GM18505 (cell line): ENCODE results near the gene PPFIA3.

ENCODE experiments used
- ATAC-seq: cut with Tn5 transposase; IDR thresholded peaks from one replicate; pipeline ENCODE4 v1.9.1; 2021; ENCODE audit not compliant: unreplicated experiment
- POLR2A ChIP-seq: IDR thresholded peaks from 4 replicates; pipeline ENCODE4 v1.6.1; 2011; ENCODE audit warnings: borderline replicate concordance; ENCODE audit not compliant: insufficient read depth, insufficient read length; ENCODE audit errors: extremely low read depth

PPFIA3 gene

GRCh38 chr19:49186108-49186507 is 66.8 kb downstream of the PPFIA3 start:
- no peak for ATAC-seq
- no peak for TF ChIP-seq POLR2A

- ATAC-seq: no peak
- TF ChIP-seq POLR2A: no peak
Measured at GRCh38 chr19:49188626-49189200, 69.4 kb downstream of the PPFIA3 start.

GRCh38 chr19:49189259-49189658 is 69.9 kb downstream of the PPFIA3 start:
- ATAC-seq: no peak

GRCh38 chr19:49190781-49191180 is 71.4 kb downstream of the PPFIA3 start:
- no peak for ATAC-seq
- no peak for TF ChIP-seq POLR2A

More at GRCh38 chr19:49189259-49189658, 69.9 kb downstream of the PPFIA3 start:
- no peak for TF ChIP-seq POLR2A

GRCh38 chr19:49193822-49194394 is 74.6 kb downstream of the PPFIA3 start:
- no peak for ATAC-seq
- no peak for TF ChIP-seq POLR2A

GRCh38 chr19:49194408-49194807 is 75.1 kb downstream of the PPFIA3 start:
- no peak for ATAC-seq
- TF ChIP-seq POLR2A: no peak

- no peak for ATAC-seq
- no peak for TF ChIP-seq POLR2A
Measured at GRCh38 chr19:49196527-49197240, 77.3 kb downstream of the PPFIA3 start.

- ATAC-seq: no peak
- no peak for TF ChIP-seq POLR2A
Measured at GRCh38 chr19:49200238-49200862, 81.0 kb downstream of the PPFIA3 start.
